ENCODE measurements around the gene PCDHGB3. TPM values are rescaled to one million over a fixed set of nuclear protein-coding genes. Genes with fewer than 3 reads are reported as not detected.
"Not testable (repeated sequence)": the region's sequence is repeated elsewhere in the genome, so short reads cannot be mapped to it uniquely, and the experiment has no call there.

The PCDHGB3 gene
- 0.83 TPM for polyA plus RNA-seq (2012; ENCODE audit: missing spikeins)

DNA sequence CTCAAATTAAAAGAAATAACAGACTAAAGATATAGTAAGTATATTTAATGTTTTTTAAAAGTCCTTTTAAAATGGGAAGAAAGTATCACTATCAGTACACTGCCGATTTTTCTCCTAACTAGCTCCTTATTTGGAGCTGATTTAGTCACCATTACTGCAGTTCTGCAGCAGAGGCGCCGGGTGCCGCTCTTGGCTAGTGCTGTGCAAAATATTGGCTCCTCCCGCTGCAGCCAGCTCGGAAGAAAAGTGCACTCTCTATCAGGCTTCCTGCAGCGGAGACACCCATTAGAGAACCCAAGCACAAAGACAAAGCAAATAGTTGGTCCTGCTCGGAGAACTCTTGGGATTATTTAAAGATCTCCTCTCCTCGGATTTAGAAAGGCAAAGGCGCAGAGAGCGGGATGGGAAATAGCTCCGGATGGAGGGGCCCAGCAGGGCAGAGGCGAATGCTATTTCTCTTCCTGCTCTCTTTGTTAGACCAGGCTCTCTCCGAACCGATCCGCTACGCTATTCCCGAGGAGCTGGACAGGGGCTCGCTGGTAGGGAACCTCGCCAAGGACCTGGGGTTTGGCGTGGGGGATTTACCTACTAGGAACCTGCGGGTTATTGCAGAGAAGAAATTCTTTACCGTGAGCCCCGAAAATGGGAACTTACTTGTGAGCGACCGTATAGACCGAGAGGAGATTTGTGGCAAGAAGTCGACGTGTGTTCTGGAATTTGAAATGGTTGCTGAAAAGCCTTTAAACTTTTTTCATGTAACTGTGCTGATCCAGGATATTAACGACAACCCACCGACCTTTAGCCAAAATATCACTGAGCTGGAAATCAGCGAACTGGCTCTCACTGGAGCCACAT is at the start of gene PCDHGB3:
TSS of gene PCDHGB3 (plus strand) at position 249 of the 855 bp plus-strand sequence. CDS start at position 402, 153 bp downstream.
- TF ChIP-seq TAF1 (IDR thresholded peaks at IDR 0.05; ENCODE audit: borderline replicate concordance, low read depth, low read length) (no peak), POLR2AphosphoS5 (IDR thresholded peaks at IDR 0.05; ENCODE audit: low read depth, low read length) (no peak), POLR2A (IDR thresholded peaks at IDR 0.05; ENCODE audit: low read depth, low read length) (peak; percentile 27; the same call in 1 of the 2 replicates)
- FAIRE-seq, result peak; percentile 56
- no peak for DNase-seq (ENCODE audit: insufficient read length)

DNA sequence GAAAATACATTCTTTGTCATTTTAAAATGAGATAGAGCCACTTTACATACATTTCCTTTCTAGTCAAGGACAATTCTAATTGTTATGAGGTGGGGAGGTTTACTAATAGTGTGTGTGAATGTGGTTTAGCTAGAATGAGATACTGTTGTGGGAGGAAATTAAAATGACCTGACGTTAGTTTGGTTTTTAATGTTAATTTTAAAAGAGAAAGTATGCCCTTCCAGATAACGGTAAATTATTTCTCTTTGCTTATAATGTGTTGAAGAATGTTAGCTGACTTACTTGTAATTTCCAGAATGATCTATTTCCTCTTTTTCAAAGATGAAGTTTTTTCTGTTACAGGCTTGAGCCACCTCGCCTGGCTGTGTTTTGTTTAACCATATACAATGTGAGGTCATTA is 47.8 kb upstream of the PCDHGB3 start:
- TF ChIP-seq POLR2A (IDR thresholded peaks at IDR 0.05; ENCODE audit: low read depth, low read length), result no peak
- FAIRE-seq (no peak), DNase-seq (ENCODE audit: insufficient read length) (no peak)

DNA sequence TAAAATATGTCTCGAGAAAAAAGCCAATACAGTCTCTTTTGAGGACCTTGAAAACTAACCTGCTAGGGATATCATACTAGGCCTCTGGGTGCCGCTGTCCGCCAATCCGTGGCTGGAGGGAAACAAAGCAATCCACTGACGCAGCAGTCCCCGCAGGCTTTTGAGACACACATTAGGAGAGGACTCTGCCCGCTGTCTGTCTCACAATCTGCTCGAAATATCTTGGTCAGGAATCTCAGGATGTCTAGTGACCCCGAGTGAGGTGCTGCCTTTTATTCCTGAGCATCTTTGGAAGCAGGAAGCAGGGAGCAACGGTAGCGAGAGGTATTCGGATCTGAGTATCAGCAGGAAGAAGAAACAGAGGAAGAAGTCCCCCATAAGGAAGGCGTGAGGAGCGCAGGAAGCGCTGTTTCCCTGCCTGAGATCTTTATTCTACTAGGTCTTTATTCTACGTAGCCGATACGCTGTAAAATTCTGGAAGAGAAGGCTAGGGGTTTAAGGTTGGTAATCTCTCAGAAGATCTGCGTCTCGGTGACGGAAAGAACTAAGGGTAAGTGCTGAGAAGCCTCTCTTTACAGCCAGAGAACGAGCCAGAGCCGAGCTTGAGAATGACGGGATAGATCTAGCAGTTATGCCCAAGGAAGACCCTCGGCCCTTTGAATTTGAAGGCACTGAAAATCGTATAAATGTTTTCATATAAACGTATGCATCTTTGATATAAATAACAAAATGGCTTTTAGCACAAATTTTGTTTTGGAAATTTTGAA is 43.8 kb upstream of the PCDHGB3 start:
- no peak for DNase-seq (ENCODE audit: insufficient read length)
- peak; percentile 66 for FAIRE-seq
- TF ChIP-seq POLR2A (IDR thresholded peaks at IDR 0.05; ENCODE audit: low read depth, low read length) (peak; percentile 30; the same call in 1 of the 2 replicates), POLR2AphosphoS5 (IDR thresholded peaks at IDR 0.05; ENCODE audit: low read depth, low read length) (no peak), TAF1 (IDR thresholded peaks at IDR 0.05; ENCODE audit: borderline replicate concordance, low read depth, low read length) (no peak)

DNA sequence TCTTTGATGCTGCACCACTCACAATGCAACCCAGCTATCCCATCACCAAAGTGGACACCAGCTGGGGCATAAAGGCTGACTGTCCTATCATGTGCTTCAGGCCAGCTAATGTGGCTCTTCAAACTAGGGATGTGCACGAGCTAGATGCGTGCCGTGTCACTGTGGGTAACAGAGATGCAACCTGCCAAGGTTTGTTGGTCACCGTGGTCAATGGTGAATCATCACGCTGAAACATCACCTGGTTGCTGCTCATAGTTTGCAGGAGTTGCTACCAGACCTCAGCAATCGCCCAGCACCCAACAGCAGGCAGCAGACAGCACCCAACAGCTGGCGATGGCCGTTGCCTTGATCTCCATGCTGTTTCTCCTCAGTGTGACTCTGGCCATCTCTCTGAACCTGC is 41.8 kb upstream of the PCDHGB3 start:
- no peak for TF ChIP-seq POLR2AphosphoS5 (IDR thresholded peaks at IDR 0.05; ENCODE audit: low read depth, low read length)
- TF ChIP-seq POLR2A (IDR thresholded peaks at IDR 0.05; ENCODE audit: low read depth, low read length), result no peak
- TF ChIP-seq TAF1 (IDR thresholded peaks at IDR 0.05; ENCODE audit: borderline replicate concordance, low read depth, low read length), result no peak
- FAIRE-seq, result no peak
- no peak for DNase-seq (ENCODE audit: insufficient read length)

DNA sequence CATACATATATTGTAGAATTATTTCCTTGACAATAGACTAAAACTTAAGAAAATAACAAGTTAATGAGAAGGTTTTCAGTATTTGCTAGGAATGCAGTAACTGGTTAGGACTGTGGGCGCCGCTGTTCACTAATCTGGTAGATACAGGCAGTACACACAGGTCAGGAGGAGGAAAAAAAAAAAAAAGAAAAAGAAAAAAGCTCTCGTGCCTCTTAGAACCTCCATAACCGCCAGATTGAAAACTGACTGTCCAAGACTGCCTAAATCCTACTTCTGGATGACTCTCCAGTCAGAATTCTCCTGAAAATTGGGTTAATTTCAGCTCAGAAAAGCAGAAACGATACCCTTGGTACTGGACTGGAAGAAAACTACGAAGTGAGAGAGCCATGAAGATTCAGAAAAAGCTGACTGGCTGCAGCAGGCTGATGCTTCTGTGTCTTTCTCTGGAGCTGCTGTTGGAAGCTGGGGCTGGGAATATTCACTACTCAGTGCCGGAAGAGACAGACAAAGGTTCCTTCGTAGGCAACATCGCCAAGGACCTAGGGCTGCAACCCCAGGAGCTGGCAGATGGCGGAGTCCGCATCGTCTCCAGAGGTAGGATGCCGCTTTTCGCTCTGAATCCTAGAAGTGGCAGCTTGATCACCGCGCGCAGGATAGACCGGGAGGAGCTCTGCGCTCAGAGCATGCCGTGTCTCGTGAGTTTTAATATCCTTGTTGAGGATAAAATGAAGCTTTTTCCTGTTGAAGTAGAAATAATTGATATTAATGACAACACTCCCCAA is 39.6 kb upstream of the PCDHGB3 start, which contains the start of gene PCDHGA1:
TSS of gene PCDHGA1 (plus strand) at position 216 of the 782 bp plus-strand sequence.
- FAIRE-seq (no peak), DNase-seq (ENCODE audit: insufficient read length) (no peak)
- TF ChIP-seq TAF1 (IDR thresholded peaks at IDR 0.05; ENCODE audit: borderline replicate concordance, low read depth, low read length) (no peak), POLR2AphosphoS5 (IDR thresholded peaks at IDR 0.05; ENCODE audit: low read depth, low read length) (no peak)

DNA sequence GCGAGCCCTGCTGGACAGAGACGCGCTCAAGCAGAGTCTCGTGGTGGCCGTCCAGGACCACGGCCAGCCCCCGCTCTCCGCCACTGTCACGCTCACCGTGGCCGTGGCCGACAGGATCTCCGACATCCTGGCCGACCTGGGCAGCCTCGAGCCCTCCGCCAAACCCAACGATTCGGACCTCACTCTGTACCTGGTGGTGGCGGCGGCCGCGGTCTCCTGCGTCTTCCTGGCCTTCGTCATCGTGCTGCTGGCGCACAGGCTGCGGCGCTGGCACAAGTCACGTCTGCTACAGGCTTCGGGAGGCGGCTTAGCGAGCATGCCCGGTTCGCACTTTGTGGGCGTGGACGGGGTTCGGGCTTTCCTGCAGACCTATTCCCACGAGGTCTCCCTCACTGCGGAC is 37.5 kb upstream of the PCDHGB3 start:
- not testable (repeated sequence) for FAIRE-seq; DNase-seq (ENCODE audit: insufficient read length)

DNA sequence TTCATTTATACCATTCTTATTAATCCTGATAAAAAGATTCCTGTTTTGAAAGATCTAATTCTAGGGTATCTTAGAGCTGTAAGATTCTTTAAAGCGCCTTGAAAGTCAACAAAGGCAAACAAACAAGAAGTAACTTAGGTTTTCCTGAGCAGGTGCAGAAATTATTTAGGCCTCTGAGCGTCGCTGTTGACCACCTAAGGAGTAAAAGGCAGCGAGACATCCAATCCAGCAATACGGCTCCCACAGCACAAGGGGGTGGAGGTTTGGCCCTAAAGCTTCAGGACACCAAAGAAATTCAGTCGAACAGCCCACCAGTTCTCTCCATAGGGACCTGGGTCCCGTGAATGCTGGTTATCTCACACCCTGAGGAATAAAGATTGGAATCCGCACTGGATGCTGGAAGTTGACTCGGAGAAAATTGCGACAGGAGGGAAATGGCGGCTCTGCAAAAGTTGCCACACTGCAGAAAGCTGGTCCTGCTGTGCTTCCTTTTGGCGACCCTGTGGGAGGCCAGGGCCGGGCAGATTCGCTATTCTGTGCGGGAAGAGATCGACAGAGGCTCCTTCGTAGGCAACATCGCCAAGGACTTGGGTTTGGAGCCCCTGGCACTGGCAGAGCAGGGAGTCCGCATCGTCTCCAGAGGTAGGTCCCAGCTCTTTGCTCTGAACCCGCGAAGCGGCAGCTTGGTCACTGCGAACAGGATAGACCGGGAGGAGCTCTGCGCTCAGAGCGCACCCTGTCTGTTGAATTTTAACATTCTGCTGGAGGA is 31.3 kb upstream of the PCDHGB3 start, which contains the start of gene PCDHGA2:
TSS of gene PCDHGA2 (plus strand) at position 223 of the 769 bp plus-strand sequence.
- FAIRE-seq (no peak), DNase-seq (ENCODE audit: insufficient read length) (no peak)
- no peak for TF ChIP-seq POLR2A (IDR thresholded peaks at IDR 0.05; ENCODE audit: low read depth, low read length)
- TF ChIP-seq POLR2AphosphoS5 (IDR thresholded peaks at IDR 0.05; ENCODE audit: low read depth, low read length), result no peak
- TF ChIP-seq TAF1 (IDR thresholded peaks at IDR 0.05; ENCODE audit: borderline replicate concordance, low read depth, low read length), result no peak

DNA sequence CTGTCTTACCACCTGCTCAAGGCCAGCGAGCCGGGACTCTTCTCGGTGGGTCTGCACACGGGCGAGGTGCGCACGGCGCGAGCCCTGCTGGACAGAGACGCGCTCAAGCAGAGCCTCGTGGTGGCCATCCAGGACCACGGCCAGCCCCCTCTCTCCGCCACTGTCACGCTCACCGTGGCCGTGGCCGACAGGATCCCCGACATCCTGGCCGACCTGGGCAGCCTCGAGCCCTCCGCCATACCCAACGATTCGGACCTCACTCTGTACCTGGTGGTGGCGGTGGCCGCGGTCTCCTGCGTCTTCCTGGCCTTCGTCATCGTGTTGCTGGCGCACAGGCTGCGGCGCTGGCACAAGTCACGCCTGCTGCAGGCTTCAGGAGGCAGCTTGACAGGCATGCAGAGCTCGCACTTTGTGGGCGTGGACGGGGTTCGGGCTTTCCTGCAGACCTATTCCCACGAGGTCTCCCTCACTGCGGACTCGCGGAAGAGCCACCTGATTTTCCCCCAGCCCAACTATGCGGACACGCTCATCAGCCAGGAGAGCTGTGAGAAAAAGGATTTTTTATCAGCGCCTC is 29.2 kb upstream of the PCDHGB3 start:
- DNase-seq (ENCODE audit: insufficient read length); FAIRE-seq: not testable (repeated sequence)

DNA sequence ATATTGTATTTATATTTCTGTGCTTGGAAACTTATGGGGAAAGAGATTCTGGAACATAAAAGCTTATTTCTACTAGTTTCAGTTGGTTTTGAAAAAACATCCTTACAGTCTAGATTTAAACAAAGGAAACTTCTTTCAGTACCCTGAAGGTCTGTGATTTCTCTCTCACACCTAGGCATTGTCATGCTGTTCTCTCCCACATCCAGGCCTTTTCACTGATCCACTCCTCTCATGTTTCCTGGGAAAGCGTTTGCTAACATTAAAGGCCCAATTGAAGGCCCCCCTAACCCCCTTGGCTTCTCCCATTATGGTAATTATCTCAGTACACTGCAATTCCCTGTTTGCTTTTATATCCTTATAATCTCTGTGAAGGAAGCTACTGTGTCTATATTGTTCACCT is 27.3 kb upstream of the PCDHGB3 start:
- DNase-seq (ENCODE audit: insufficient read length), result no peak

DNA sequence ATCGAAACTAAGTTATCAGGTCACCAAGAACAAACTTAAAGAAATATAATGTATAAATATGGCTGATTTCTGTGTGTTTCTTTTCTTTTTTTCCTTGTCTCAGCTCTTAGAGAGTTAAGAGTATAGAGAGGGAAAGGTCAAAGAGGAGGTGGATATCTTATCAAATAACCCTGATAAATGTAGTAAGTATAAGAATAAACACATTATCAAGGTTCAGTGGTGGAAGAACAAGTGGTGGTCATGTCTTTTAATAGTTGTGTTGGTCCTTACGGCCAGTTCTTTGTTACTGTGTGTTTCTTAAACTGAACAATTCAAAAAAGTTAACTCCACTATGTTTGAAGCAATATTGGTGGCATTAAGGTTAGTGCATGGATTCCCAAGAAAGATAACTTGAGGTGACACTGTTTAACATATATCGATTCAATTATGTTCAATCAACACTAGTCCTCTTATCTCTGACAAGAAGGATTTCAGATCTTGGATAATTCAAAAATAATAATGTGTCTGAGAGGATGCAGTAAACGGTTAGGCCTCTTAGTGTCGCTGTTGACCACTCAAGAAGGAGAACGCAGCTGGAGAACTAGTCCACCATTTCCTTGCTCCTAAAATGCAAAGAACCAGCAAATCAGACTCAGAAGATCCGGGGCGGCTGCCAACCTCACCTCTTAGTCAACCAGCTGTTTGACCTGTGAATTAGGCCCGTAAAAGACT is 26.6 kb upstream of the PCDHGB3 start, which contains the start of gene PCDHGA3:
TSS of gene PCDHGA3 (plus strand) at position 588 of the 711 bp plus-strand sequence. CDS start 205 bp downstream, outside the sequence.
- FAIRE-seq, result no peak
- no peak for DNase-seq (ENCODE audit: insufficient read length)
- no peak for TF ChIP-seq POLR2A (IDR thresholded peaks at IDR 0.05; ENCODE audit: low read depth, low read length)
- no peak for TF ChIP-seq TAF1 (IDR thresholded peaks at IDR 0.05; ENCODE audit: borderline replicate concordance, low read depth, low read length)
- no peak for TF ChIP-seq POLR2AphosphoS5 (IDR thresholded peaks at IDR 0.05; ENCODE audit: low read depth, low read length)

More for the DNA sequence above, 27.3 kb upstream of the PCDHGB3 start:
- TF ChIP-seq POLR2AphosphoS5 (IDR thresholded peaks at IDR 0.05; ENCODE audit: low read depth, low read length), result no peak
- TF ChIP-seq TAF1 (IDR thresholded peaks at IDR 0.05; ENCODE audit: borderline replicate concordance, low read depth, low read length), result no peak
- TF ChIP-seq POLR2A (IDR thresholded peaks at IDR 0.05; ENCODE audit: low read depth, low read length), result no peak
- no peak for FAIRE-seq

Measured in GM12892 (cell line).